K562 (cell line): ENCODE data around the gene CYFIP2. TPM values are rescaled to one million over a fixed set of nuclear protein-coding genes. Genes with fewer than 3 reads are reported as not detected.

Experiments used
- ATAC-seq: fragments of 200-7000 bp; cut with Tn5 transposase; 3 replicates; pipeline ENCODE4 v1.9.1; 2020; ENCODE audit warnings: moderate library complexity
- BruUV-seq: library from RNA; stranded (reverse); fragments of 400-500 nt; replicated peaks from 2 replicates; lab custom pipeline; 2021; lab: Mats Ljungman, UMichigan
- CTCF ChIA-PET: fragments of 300-600 bp; formaldehyde crosslinking; extraction: SDS; loops from one replicate; lab custom pipeline; 2021; ENCODE audit warnings: low intra/inter-chr PET ratio; lab: Yijun Ruan, JAX
- POLR2A ChIA-PET: fragments of 300-600, 350-650 bp; sonication (Branson Sonifier 250); formaldehyde crosslinking; extraction: SDS; loops from one replicate; lab custom pipeline; 2021; ENCODE audit warnings: antibody characterized with exemption, inconsistent platforms; lab: Yijun Ruan, JAX
- DNase-seq, 4 experiments: peaks; one replicate each; pipeline versions ENCODE4 v3.0.0 to v3.0.0-alpha.2; 2011 to 2018; ENCODE audit warnings: low spot score in 3 of 4, mixed read lengths in 3 of 4; ENCODE audit errors: extremely low read depth in 1 of 4
- FAIRE-seq: peaks from 2 replicates; lab custom pipeline; 2011; peaks lifted over from hg19 to GRCh38; lab: Jason Lieb, UNC
- H2AFZ ChIP-seq: 2 replicates; pipeline ENCODE4 v1.6.0; 2011; ENCODE audit warnings: low read depth, low read length, control low read depth, inconsistent platforms
- H3K27ac ChIP-seq: fragments of 200-600 bp; 3 replicates; pipeline ENCODE4 v1.8.0; 2011; ENCODE audit warnings: low read depth, mild to moderate bottlenecking, control low read depth, inconsistent platforms, low read length, moderate library complexity, mixed read lengths; ENCODE audit errors: extremely low read depth
- H3K27me3 ChIP-seq, 2 experiments: fragments of 300-600 bp in 1 of 2; 2 replicates in 1 of 2; 3 replicates in 1 of 2; pipeline versions ENCODE4 v1.6.0 to v1.8.0; 2011; ENCODE audit warnings: inconsistent platforms in 2 of 2, low read length in 2 of 2, mild to moderate bottlenecking in 1 of 2, mixed read lengths in 1 of 2, moderate library complexity in 1 of 2; ENCODE audit not compliant: control insufficient read depth in 2 of 2, insufficient read depth in 2 of 2
- H3K36me3 ChIP-seq: fragments of 300-600 bp; 3 replicates; pipeline ENCODE4 v1.8.0; 2011; ENCODE audit warnings: mild to moderate bottlenecking, low read length, inconsistent platforms; ENCODE audit not compliant: control insufficient read depth, insufficient read depth
- H3K4me1 ChIP-seq, 2 experiments: fragments of 200-600 bp in 1 of 2; replicated peaks in 1 of 2; 2 replicates in 1 of 2; 3 replicates in 1 of 2; pipeline versions ENCODE4 v1.5.1 to v1.8.0; 2011; ENCODE audit warnings: inconsistent platforms in 2 of 2, low read length in 2 of 2, mild to moderate bottlenecking in 1 of 2, mixed read lengths in 1 of 2, moderate library complexity in 1 of 2; ENCODE audit not compliant: control insufficient read depth in 2 of 2, insufficient read depth in 2 of 2
- H3K4me2 ChIP-seq: 2 replicates; pipeline ENCODE4 v1.6.1; 2011; ENCODE audit warnings: low read length, control low read depth, inconsistent platforms, mixed read lengths; ENCODE audit not compliant: insufficient read depth
- H3K4me3 ChIP-seq: fragments of 200-600 bp; sonication (generic), shearing (Covaris generic); 2 replicates; pipeline ENCODE4 v1.5.1; 2016; ENCODE audit warnings: control low read depth, inconsistent platforms
- H3K79me2 ChIP-seq: fragments of 200-600 bp; 3 replicates; pipeline ENCODE4 v1.8.0; 2011; ENCODE audit warnings: low read length, inconsistent platforms; ENCODE audit not compliant: control insufficient read depth, insufficient read depth
- H3K9ac ChIP-seq, 2 experiments: 2 replicates each; pipeline versions ENCODE4 v1.6.0 to v1.6.1; 2011; ENCODE audit warnings: low read depth in 2 of 2, low read length in 2 of 2, control low read depth in 1 of 2, inconsistent platforms in 1 of 2, mild to moderate bottlenecking in 1 of 2, mixed read lengths in 1 of 2; ENCODE audit not compliant: insufficient read depth in 1 of 2
- H3K9me1 ChIP-seq: one replicate; pipeline ENCODE4 v1.6.0; 2011; ENCODE audit warnings: inconsistent platforms, mild to moderate bottlenecking, low read length, moderate library complexity; ENCODE audit not compliant: control insufficient read depth, insufficient read depth
- H3K9me3 ChIP-seq: replicated peaks from 2 replicates; pipeline ENCODE4 v1.5.1; 2011; ENCODE audit warnings: low read depth, low read length, inconsistent platforms; ENCODE audit not compliant: control insufficient read depth, insufficient read depth
- H4K20me1 ChIP-seq: replicated peaks from 2 replicates; pipeline ENCODE4 v1.6.1; 2011; ENCODE audit warnings: low read length, inconsistent platforms, mixed read lengths; ENCODE audit not compliant: control insufficient read depth, insufficient read depth
- CEBPG ChIP-seq, 3 experiments: fragments of 200-800 bp in 1 of 3; sonication (Bioruptor generic) in 1 of 3; sonication (generic) in 1 of 3; formaldehyde crosslinking in 1 of 3; IDR thresholded peaks in 2 of 3; conservative IDR thresholded peaks in 1 of 3; 2 replicates each; pipeline versions ENCODE4 v1.6.1 to v1.8.0; 2016 to 2022; ENCODE audit warnings: missing compliant biosample characterization in 2 of 3, missing genetic modification characterization in 2 of 3, mild to moderate bottlenecking in 1 of 3, missing genetic modification reagents in 1 of 3
- HMGN3 ChIP-seq: IDR thresholded peaks from 2 replicates; pipeline ENCODE4 v1.6.1; 2011; ENCODE audit warnings: borderline replicate concordance, low read depth, mild to moderate bottlenecking, mixed read lengths, low read length; ENCODE audit not compliant: insufficient read length; ENCODE audit errors: extremely low read depth
- NFIC ChIP-seq: fragments of 450-650 bp; IDR thresholded peaks from 2 replicates; pipeline ENCODE4 v1.6.1; 2017; ENCODE audit warnings: mild to moderate bottlenecking, inconsistent platforms
- NFRKB ChIP-seq: fragments of 450-650 bp; IDR thresholded peaks from 2 replicates; pipeline ENCODE4 v1.6.1; 2016; ENCODE audit warnings: low read depth
- WGBS: fragments of 100-300 bp; shearing (Covaris generic); methylation state at CpG from one replicate; pipeline ENCODE4 v1.1.6; 2016; ENCODE audit warnings: low coverage, mixed read lengths; ENCODE audit not compliant: insufficient coverage; ENCODE audit errors: missing lambda C conversion rate; 5-methylcytosine and 5-hydroxymethylcytosine counted together
- in situ Hi-C: fragments of 300-500 bp; cut with MboI; formaldehyde crosslinking; loops from 4 replicates; pipeline ENCODE4 v1.15.0; 2018; ENCODE audit warnings: inconsistent platforms, mixed read lengths
- intact Hi-C: fragments of 100-400 bp; cut with micrococcal nuclease; formaldehyde crosslinking; loops from 2 replicates; pipeline ENCODE4 v1.14.2; 2022
- polyA plus RNA-seq, 8 experiments: library from polyadenylated mRNA; depleted of rRNA in 4 of 8; stranded (reverse) in 5 of 8; unstranded in 3 of 8; fragments of >200 nt; fragmentation: Nextera tagmentation in 2 of 8; fragmentation: Illumina TruSeq in 1 of 8; extraction: Ambion mirVana in 2 of 8; extraction: Trizol in 1 of 8; gene quantifications; 2 replicates each; pipeline versions ENCODE4 v1.2.1 to v1.2.3, GENCODE V29; 2011 to 2014; ENCODE audit warnings: inconsistent platforms in 1 of 8, missing spikeins in 1 of 8
- total RNA-seq, 7 experiments: library from RNA; depleted of rRNA in 6 of 7; stranded (reverse); fragments of >200 nt in 6 of 7; fragmentation: Illumina TruSeq in 2 of 7; extraction: Trizol in 2 of 7; gene quantifications; 2 replicates each; pipeline versions ENCODE4 v1.2.1 to v1.2.3, GENCODE V29; 2011 to 2021; ENCODE audit warnings: low replicate concordance in 1 of 7

Gene CYFIP2
- total and polyA plus RNA-seq, 9 of the 15 experiments (the other 6 are each of a cell fraction or from before 2014, with no cell fraction given) = 0.76 to 2.9 (median 1.4) TPM; not detected in 1

- H3K9me1 ChIP-seq = no peaks in the 10 kb centered on the region
- H3K4me1 ChIP-seq = peaks cover 0 to 4% of the 10 kb centered on the region in 2 experiments; a peak in 2 of 5 replicates
- ATAC-seq (no peak), FAIRE-seq (no peak), DNase-seq (no peak)
- H3K4me2 ChIP-seq = no peak overlapping the region
- H3K27ac ChIP-seq = no peak overlapping the region
- no peak overlapping the region for H3K4me3 ChIP-seq
- H3K36me3 ChIP-seq = no peaks in the 10 kb centered on the region
- H3K27me3 ChIP-seq = peaks cover 3 to 22% of the 10 kb centered on the region in 2 experiments; a peak in 3 of 5 replicates
- no peak overlapping the region for H2AFZ ChIP-seq
- no TSS peak for BruUV-seq
- no peaks in the 10 kb centered on the region for H3K79me2 ChIP-seq
- CTCF ChIA-PET = interaction anchor here (0.5 kb wide), 1 partner anchor 299 kb away, joined by 5 read pairs; no protein-coding TSS in a partner anchor
- TF ChIP-seq HMGN3 (no peak), NFIC (peak; percentile 50; the same call in 1 of the 2 replicates)
- POLR2A ChIA-PET = no interaction called here
- no peak overlapping the region for H3K9ac ChIP-seq
- WGBS = 2% methylated on average over 7 of the region's 7 CpGs
- in situ Hi-C loops = no loop called here
- H4K20me1 ChIP-seq = no peaks in the 10 kb centered on the region
- intact Hi-C loops = no loop called here
- H3K9me3 ChIP-seq = no peaks in the 10 kb centered on the region
Observed at GRCh38 chr5:157443041-157443549, 177.2 kb downstream of the CYFIP2 start.

DNA sequence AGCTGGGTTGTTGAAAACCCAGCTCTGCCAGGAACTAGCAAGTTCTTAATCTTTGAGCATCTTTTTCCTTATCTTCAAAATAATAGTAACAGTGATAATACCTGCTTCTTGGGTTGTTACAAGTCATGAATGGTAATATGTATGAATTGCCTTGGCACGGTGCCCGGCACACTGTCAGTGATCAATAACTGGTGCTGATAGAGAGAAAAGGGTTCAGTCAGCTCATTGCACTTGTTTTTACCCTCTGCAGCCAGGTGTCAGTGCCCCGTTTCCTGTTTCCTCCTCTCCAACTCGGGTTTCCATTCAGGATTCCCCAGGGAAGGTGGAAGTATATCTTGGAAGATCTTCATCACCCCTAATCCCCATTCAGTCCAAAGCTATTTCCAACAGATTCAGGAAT, 178.3 kb downstream of the CYFIP2 start:
- ATAC-seq = no peak
- Histone ChIP-seq H3K4me2 (no peak overlapping the region), H3K9ac (no peak overlapping the region), H3K27ac (no peak overlapping the region), H3K9me3 (no peaks in the 10 kb centered on the region), H3K27me3 (peaks cover 3 to 24% of the 10 kb centered on the region in 2 experiments; a peak in 3 of 5 replicates), H3K36me3 (no peaks in the 10 kb centered on the region), H3K4me1 (peaks cover 0 to 4% of the 10 kb centered on the region in 2 experiments; a peak in 2 of 5 replicates), H3K79me2 (no peaks in the 10 kb centered on the region), H3K9me1 (no peaks in the 10 kb centered on the region), H2AFZ (no peak overlapping the region), H3K4me3 (no peak overlapping the region), H4K20me1 (no peaks in the 10 kb centered on the region)
- no TSS peak for BruUV-seq
- no peak for DNase-seq
- TF ChIP-seq NFRKB (no peak), CEBPG (CRISPR knock-in tag; IDR thresholded peaks at IDR 0.05) (no peak), CEBPG (tag; conservative IDR thresholded peaks at IDR 0.05 in 1 of 2, IDR thresholded peaks at IDR 0.05 in 1 of 2) (no peak)
- WGBS = 0% methylated on average over 4 of the region's 4 CpGs
- ChIA-PET POLR2A (no interaction called here), CTCF (no interaction called here)
- FAIRE-seq = no peak
- in situ Hi-C loops (no loop called here), intact Hi-C loops (no loop called here)

Other genes with a start within 250 kb of the CYFIP2 start
- gene HAVCR1, start 207.0 kb upstream of the CYFIP2 start, total RNA-seq (2014; rRNA removed) = not detected in 2 replicates
- not detected in 2 replicates for gene HAVCR1, start 207.0 kb upstream of the CYFIP2 start, total RNA-seq (2014; rRNA removed; fragmentation: Illumina TruSeq; extraction: Trizol)
- gene HAVCR1, start 207.0 kb upstream of the CYFIP2 start, total RNA-seq (2015; rRNA removed; fragmentation: Illumina TruSeq; extraction: Trizol) = not detected in 2 replicates
- not detected in 2 replicates for gene HAVCR1, start 207.0 kb upstream of the CYFIP2 start, total RNA-seq (2021)
- gene HAVCR1, start 207.0 kb upstream of the CYFIP2 start, polyA plus RNA-seq (2011; rRNA removed) = 0.04 and 0.20 TPM in 2 replicates
- gene HAVCR1, start 207.0 kb upstream of the CYFIP2 start, polyA plus RNA-seq (2014; fragmentation: Illumina TruSeq; extraction: Trizol) = not detected in 2 replicates
- not detected for gene HAVCR1, start 207.0 kb upstream of the CYFIP2 start, polyA plus RNA-seq (2014; fragmentation: Nextera tagmentation; extraction: Ambion mirVana)
- not detected in 2 replicates for gene HAVCR1, start 207.0 kb upstream of the CYFIP2 start, polyA plus RNA-seq (2014; rRNA removed)
- gene HAVCR2, start 157.1 kb upstream of the CYFIP2 start, total RNA-seq (2014; rRNA removed) = 0.61 TPM in 1 of 2 replicates, not detected in the other
- 0.06 and 0.11 TPM in 2 replicates for gene HAVCR2, start 157.1 kb upstream of the CYFIP2 start, total RNA-seq (2014; rRNA removed; fragmentation: Illumina TruSeq; extraction: Trizol)
- gene HAVCR2, start 157.1 kb upstream of the CYFIP2 start, total RNA-seq (2015; rRNA removed; fragmentation: Illumina TruSeq; extraction: Trizol) = not detected in 2 replicates
- gene HAVCR2, start 157.1 kb upstream of the CYFIP2 start, total RNA-seq (2021) = not detected in 2 replicates
- 0.04 and 0.07 TPM in 2 replicates for gene HAVCR2, start 157.1 kb upstream of the CYFIP2 start, polyA plus RNA-seq (2011; rRNA removed)
- 0.04 TPM in 1 of 2 replicates, not detected in the other for gene HAVCR2, start 157.1 kb upstream of the CYFIP2 start, polyA plus RNA-seq (2014; fragmentation: Illumina TruSeq; extraction: Trizol)
- gene HAVCR2, start 157.1 kb upstream of the CYFIP2 start, polyA plus RNA-seq (2014; fragmentation: Nextera tagmentation; extraction: Ambion mirVana) = under 1 TPM in 1 of 2 experiments, not detected in 1; 0.07 TPM
- gene HAVCR2, start 157.1 kb upstream of the CYFIP2 start, polyA plus RNA-seq (2014; rRNA removed) = not detected in 2 replicates
- gene MED7, start 123.3 kb upstream of the CYFIP2 start, total RNA-seq (2014; rRNA removed) = 4.5 and 4.8 TPM in 2 replicates
- gene MED7, start 123.3 kb upstream of the CYFIP2 start, total RNA-seq (2014; rRNA removed; fragmentation: Illumina TruSeq; extraction: Trizol) = 11.2 and 12.9 TPM in 2 replicates
- 9.2 and 11.8 TPM in 2 replicates for gene MED7, start 123.3 kb upstream of the CYFIP2 start, total RNA-seq (2015; rRNA removed; fragmentation: Illumina TruSeq; extraction: Trizol)
- gene MED7, start 123.3 kb upstream of the CYFIP2 start, total RNA-seq (2021) = 6.7 and 7.2 TPM in 2 replicates
- gene MED7, start 123.3 kb upstream of the CYFIP2 start, polyA plus RNA-seq (2011; rRNA removed) = 10.6 and 15.4 TPM in 2 replicates
- gene MED7, start 123.3 kb upstream of the CYFIP2 start, polyA plus RNA-seq (2014; fragmentation: Illumina TruSeq; extraction: Trizol) = 13.6 and 17.4 TPM in 2 replicates
- gene MED7, start 123.3 kb upstream of the CYFIP2 start, polyA plus RNA-seq (2014; fragmentation: Nextera tagmentation; extraction: Ambion mirVana) = 10 to 100 TPM; 37.1 to 38.7 TPM
- gene MED7, start 123.3 kb upstream of the CYFIP2 start, polyA plus RNA-seq (2014; rRNA removed) = 12.2 and 16.9 TPM in 2 replicates
- gene GARIN3, start 99.9 kb upstream of the CYFIP2 start, total RNA-seq (2014; rRNA removed) = not detected in 2 replicates
- not detected in 2 replicates for gene GARIN3, start 99.9 kb upstream of the CYFIP2 start, total RNA-seq (2014; rRNA removed; fragmentation: Illumina TruSeq; extraction: Trizol)
- gene GARIN3, start 99.9 kb upstream of the CYFIP2 start, total RNA-seq (2015; rRNA removed; fragmentation: Illumina TruSeq; extraction: Trizol) = not detected in 2 replicates
- not detected in 2 replicates for gene GARIN3, start 99.9 kb upstream of the CYFIP2 start, total RNA-seq (2021)
- not detected in 2 replicates for gene GARIN3, start 99.9 kb upstream of the CYFIP2 start, polyA plus RNA-seq (2011; rRNA removed)
- not detected in 2 replicates for gene GARIN3, start 99.9 kb upstream of the CYFIP2 start, polyA plus RNA-seq (2014; fragmentation: Illumina TruSeq; extraction: Trizol)
- not detected for gene GARIN3, start 99.9 kb upstream of the CYFIP2 start, polyA plus RNA-seq (2014; fragmentation: Nextera tagmentation; extraction: Ambion mirVana)
- not detected in 2 replicates for gene GARIN3, start 99.9 kb upstream of the CYFIP2 start, polyA plus RNA-seq (2014; rRNA removed)
- not detected in 2 replicates for gene ITK, start 85.3 kb upstream of the CYFIP2 start, total RNA-seq (2014; rRNA removed)
- gene ITK, start 85.3 kb upstream of the CYFIP2 start, total RNA-seq (2014; rRNA removed; fragmentation: Illumina TruSeq; extraction: Trizol) = not detected in 2 replicates
- 0.04 TPM in 1 of 2 replicates, not detected in the other for gene ITK, start 85.3 kb upstream of the CYFIP2 start, total RNA-seq (2015; rRNA removed; fragmentation: Illumina TruSeq; extraction: Trizol)
- gene ITK, start 85.3 kb upstream of the CYFIP2 start, total RNA-seq (2021) = 0.75 and 0.81 TPM in 2 replicates
- gene ITK, start 85.3 kb upstream of the CYFIP2 start, polyA plus RNA-seq (2011; rRNA removed) = not detected in 2 replicates
- not detected in 2 replicates for gene ITK, start 85.3 kb upstream of the CYFIP2 start, polyA plus RNA-seq (2014; fragmentation: Illumina TruSeq; extraction: Trizol)
- not detected for gene ITK, start 85.3 kb upstream of the CYFIP2 start, polyA plus RNA-seq (2014; fragmentation: Nextera tagmentation; extraction: Ambion mirVana)
- not detected in 2 replicates for gene ITK, start 85.3 kb upstream of the CYFIP2 start, polyA plus RNA-seq (2014; rRNA removed)
- gene NIPAL4, start 194.1 kb downstream of the CYFIP2 start, total RNA-seq (2014; rRNA removed) = not detected in 2 replicates
- gene NIPAL4, start 194.1 kb downstream of the CYFIP2 start, total RNA-seq (2014; rRNA removed; fragmentation: Illumina TruSeq; extraction: Trizol) = not detected in 2 replicates
- gene NIPAL4, start 194.1 kb downstream of the CYFIP2 start, total RNA-seq (2015; rRNA removed; fragmentation: Illumina TruSeq; extraction: Trizol) = not detected in 2 replicates
- not detected in 2 replicates for gene NIPAL4, start 194.1 kb downstream of the CYFIP2 start, total RNA-seq (2021)
- gene NIPAL4, start 194.1 kb downstream of the CYFIP2 start, polyA plus RNA-seq (2011; rRNA removed) = not detected in 2 replicates
- gene NIPAL4, start 194.1 kb downstream of the CYFIP2 start, polyA plus RNA-seq (2014; fragmentation: Illumina TruSeq; extraction: Trizol) = not detected in 2 replicates
- not detected for gene NIPAL4, start 194.1 kb downstream of the CYFIP2 start, polyA plus RNA-seq (2014; fragmentation: Nextera tagmentation; extraction: Ambion mirVana)
- not detected in 2 replicates for gene NIPAL4, start 194.1 kb downstream of the CYFIP2 start, polyA plus RNA-seq (2014; rRNA removed)